GM19328 (cell line): ENCODE results near the gene PPHLN1.

Experiments
- ATAC-seq: cut with Tn5 transposase; IDR thresholded peaks from one replicate; pipeline ENCODE4 v1.9.1; 2021; ENCODE audit warnings: mild to moderate bottlenecking, moderate library complexity; ENCODE audit not compliant: unreplicated experiment

Gene PPHLN1

GRCh38 chr12:42475106-42475505 lies 149.1 kb downstream of the PPHLN1 start:
- ATAC-seq = no peak

- no peak for ATAC-seq
These were observed 152.0 kb downstream of the PPHLN1 start for GRCh38 chr12:42477941-42478340.

- no peak for ATAC-seq
These were observed 155.4 kb downstream of the PPHLN1 start for GRCh38 chr12:42481368-42481767.

GRCh38 chr12:42482041-42482747 lies 156.2 kb downstream of the PPHLN1 start:
- no peak for ATAC-seq

GRCh38 chr12:42482748-42483520 lies 157.0 kb downstream of the PPHLN1 start:
- peak; percentile 77 for ATAC-seq

GRCh38 chr12:42483521-42483790 lies 157.5 kb downstream of the PPHLN1 start:
- peak; percentile 29 for ATAC-seq

GRCh38 chr12:42484996-42485395 lies 159.0 kb downstream of the PPHLN1 start:
- ATAC-seq = no peak

GRCh38 chr12:42485823-42486222 lies 159.9 kb downstream of the PPHLN1 start:
- no peak for ATAC-seq

GRCh38 chr12:42486407-42486806 lies 160.4 kb downstream of the PPHLN1 start:
- ATAC-seq = no peak

- ATAC-seq = no peak
These were observed 164.4 kb downstream of the PPHLN1 start for GRCh38 chr12:42490261-42490842.
